ENCODE measurements around the gene DYSF. TPM values are rescaled to one million over a fixed set of nuclear protein-coding genes. Genes with fewer than 3 reads are reported as not detected.

The DYSF gene
- polyA plus RNA-seq, 1 donor from 2014 or later = 0.04 TPM

GRCh38 chr2:71446505-71446904, 6.9 kb upstream of the DYSF start:
- no peaks in the 10 kb centered on the region for H3K27me3 ChIP-seq (ENCODE audit: insufficient read depth, low read depth, low read length)
- H3K9ac ChIP-seq (ENCODE audit: low read length) = no peak overlapping the region
- no peak overlapping the region for H3K4me3 ChIP-seq (ENCODE audit: low read length)
- H3K27ac ChIP-seq (ENCODE audit: low read length) = no peak overlapping the region
- no peaks in the 10 kb centered on the region for H3K79me2 ChIP-seq (replicated peaks; ENCODE audit: insufficient read depth, low read length)
- no peaks in the 10 kb centered on the region for H3F3A ChIP-seq (ENCODE audit: insufficient read depth, low read length, poor library complexity, severe bottlenecking)
- no peak overlapping the region for H2AFZ ChIP-seq (ENCODE audit: low read depth, low read length)
- H3K9me2 ChIP-seq (ENCODE audit: insufficient read depth, low read length) = no peaks in the 10 kb centered on the region
- peaks cover 8% of the 10 kb centered on the region for H3K36me3 ChIP-seq (ENCODE audit: insufficient read depth, low read length)
- TF ChIP-seq, protein P1, sequence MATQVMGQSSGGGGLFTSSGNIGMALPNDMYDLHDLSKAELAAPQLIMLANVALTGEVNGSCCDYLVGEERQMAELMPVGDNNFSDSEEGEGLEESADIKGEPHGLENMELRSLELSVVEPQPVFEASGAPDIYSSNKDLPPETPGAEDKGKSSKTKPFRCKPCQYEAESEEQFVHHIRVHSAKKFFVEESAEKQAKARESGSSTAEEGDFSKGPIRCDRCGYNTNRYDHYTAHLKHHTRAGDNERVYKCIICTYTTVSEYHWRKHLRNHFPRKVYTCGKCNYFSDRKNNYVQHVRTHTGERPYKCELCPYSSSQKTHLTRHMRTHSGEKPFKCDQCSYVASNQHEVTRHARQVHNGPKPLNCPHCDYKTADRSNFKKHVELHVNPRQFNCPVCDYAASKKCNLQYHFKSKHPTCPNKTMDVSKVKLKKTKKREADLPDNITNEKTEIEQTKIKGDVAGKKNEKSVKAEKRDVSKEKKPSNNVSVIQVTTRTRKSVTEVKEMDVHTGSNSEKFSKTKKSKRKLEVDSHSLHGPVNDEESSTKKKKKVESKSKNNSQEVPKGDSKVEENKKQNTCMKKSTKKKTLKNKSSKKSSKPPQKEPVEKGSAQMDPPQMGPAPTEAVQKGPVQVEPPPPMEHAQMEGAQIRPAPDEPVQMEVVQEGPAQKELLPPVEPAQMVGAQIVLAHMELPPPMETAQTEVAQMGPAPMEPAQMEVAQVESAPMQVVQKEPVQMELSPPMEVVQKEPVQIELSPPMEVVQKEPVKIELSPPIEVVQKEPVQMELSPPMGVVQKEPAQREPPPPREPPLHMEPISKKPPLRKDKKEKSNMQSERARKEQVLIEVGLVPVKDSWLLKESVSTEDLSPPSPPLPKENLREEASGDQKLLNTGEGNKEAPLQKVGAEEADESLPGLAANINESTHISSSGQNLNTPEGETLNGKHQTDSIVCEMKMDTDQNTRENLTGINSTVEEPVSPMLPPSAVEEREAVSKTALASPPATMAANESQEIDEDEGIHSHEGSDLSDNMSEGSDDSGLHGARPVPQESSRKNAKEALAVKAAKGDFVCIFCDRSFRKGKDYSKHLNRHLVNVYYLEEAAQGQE (IDR thresholded peaks at IDR 0.05; ENCODE audit: borderline replicate concordance) = no peak
- TF ChIP-seq SMC3 (conservative IDR thresholded peaks at IDR 0.05; ENCODE audit: poor library complexity) (no peak), MXI1 (conservative IDR thresholded peaks at IDR 0.05; ENCODE audit: poor library complexity, severe bottlenecking) (no peak), EZH2 (IDR thresholded peaks at IDR 0.05; ENCODE audit: borderline replicate concordance, insufficient read depth, low read length, poor library complexity, severe bottlenecking) (no peak), EP300 (conservative IDR thresholded peaks at IDR 0.05; ENCODE audit: poor library complexity, severe bottlenecking) (no peak), TAF1 (IDR thresholded peaks at IDR 0.05; ENCODE audit: low read depth) (no peak), RAD21 (conservative IDR thresholded peaks at IDR 0.05) (no peak), POLR2AphosphoS5 (IDR thresholded peaks at IDR 0.05) (no peak)
- TF ChIP-seq, protein P2, sequence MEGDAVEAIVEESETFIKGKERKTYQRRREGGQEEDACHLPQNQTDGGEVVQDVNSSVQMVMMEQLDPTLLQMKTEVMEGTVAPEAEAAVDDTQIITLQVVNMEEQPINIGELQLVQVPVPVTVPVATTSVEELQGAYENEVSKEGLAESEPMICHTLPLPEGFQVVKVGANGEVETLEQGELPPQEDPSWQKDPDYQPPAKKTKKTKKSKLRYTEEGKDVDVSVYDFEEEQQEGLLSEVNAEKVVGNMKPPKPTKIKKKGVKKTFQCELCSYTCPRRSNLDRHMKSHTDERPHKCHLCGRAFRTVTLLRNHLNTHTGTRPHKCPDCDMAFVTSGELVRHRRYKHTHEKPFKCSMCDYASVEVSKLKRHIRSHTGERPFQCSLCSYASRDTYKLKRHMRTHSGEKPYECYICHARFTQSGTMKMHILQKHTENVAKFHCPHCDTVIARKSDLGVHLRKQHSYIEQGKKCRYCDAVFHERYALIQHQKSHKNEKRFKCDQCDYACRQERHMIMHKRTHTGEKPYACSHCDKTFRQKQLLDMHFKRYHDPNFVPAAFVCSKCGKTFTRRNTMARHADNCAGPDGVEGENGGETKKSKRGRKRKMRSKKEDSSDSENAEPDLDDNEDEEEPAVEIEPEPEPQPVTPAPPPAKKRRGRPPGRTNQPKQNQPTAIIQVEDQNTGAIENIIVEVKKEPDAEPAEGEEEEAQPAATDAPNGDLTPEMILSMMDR (IDR thresholded peaks at IDR 0.05; ENCODE audit: poor library complexity, severe bottlenecking) = no peak
- H3K4me2 ChIP-seq (ENCODE audit: low read length) = no peak overlapping the region
- H4K20me1 ChIP-seq (ENCODE audit: insufficient read depth) = no peaks in the 10 kb centered on the region
- no peaks in the 10 kb centered on the region for H3K9me3 ChIP-seq (ENCODE audit: low read length)

DNA sequence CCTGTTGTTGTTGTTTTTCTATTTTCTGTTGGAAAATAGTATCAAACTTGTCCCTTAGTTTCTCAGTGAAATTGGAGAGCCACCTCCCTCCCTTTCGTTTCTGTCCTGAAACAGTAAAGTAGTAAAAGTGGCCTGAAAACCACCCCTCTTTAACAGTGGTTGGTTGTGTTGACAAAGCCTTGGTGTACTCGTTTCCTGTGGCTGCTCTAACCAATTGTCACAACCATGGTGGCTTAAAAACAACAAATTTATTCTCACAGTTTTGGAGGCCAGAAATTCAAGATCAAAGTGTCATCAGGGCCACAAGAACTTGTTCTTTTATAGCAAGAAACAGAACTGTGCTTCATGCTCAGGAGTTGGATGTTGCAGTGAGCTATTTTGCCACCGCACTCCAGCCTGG, 4.0 kb upstream of the DYSF start:
- TF ChIP-seq TAF1 (IDR thresholded peaks at IDR 0.05; ENCODE audit: low read depth) = no peak
- no peak for TF ChIP-seq RAD21 (conservative IDR thresholded peaks at IDR 0.05)
- TF ChIP-seq, protein P2 (IDR thresholded peaks at IDR 0.05; ENCODE audit: poor library complexity, severe bottlenecking) = no peak
- Histone ChIP-seq H3K9me2 (ENCODE audit: insufficient read depth, low read length) (no peaks in the 10 kb centered on the region), H3F3A (ENCODE audit: insufficient read depth, low read length, poor library complexity, severe bottlenecking) (no peaks in the 10 kb centered on the region), H3K27me3 (ENCODE audit: insufficient read depth, low read depth, low read length) (peaks cover 28% of the 10 kb centered on the region), H3K36me3 (ENCODE audit: insufficient read depth, low read length) (no peaks in the 10 kb centered on the region), H3K9ac (ENCODE audit: low read length) (no peak overlapping the region), H4K20me1 (ENCODE audit: insufficient read depth) (no peaks in the 10 kb centered on the region), H3K4me3 (ENCODE audit: low read length) (no peak overlapping the region), H3K27ac (ENCODE audit: low read length) (no peak overlapping the region), H3K4me2 (ENCODE audit: low read length) (no peak overlapping the region), H2AFZ (ENCODE audit: low read depth, low read length) (no peak overlapping the region), H3K9me3 (ENCODE audit: low read length) (no peaks in the 10 kb centered on the region), H3K79me2 (replicated peaks; ENCODE audit: insufficient read depth, low read length) (no peaks in the 10 kb centered on the region)

Data from neural cell (in vitro differentiated cells).